Neural progenitor cell (in vitro differentiated cells): ENCODE measurements around the gene FBXO33. TPM values are rescaled to one million over a fixed set of nuclear protein-coding genes. Genes with fewer than 3 reads are reported as not detected.

ENCODE experiments used
- DNase-seq: peaks from one replicate; pipeline ENCODE4 v3.0.0-alpha.2; 2016; ENCODE audit warnings: low spot score
- H2AFZ ChIP-seq: fragments of 200-600 bp; sonication (generic); replicated peaks from 2 replicates; pipeline ENCODE4 v1.6.1; 2016; ENCODE audit warnings: antibody characterized with exemption
- H3F3A ChIP-seq: fragments of 200-600 bp; sonication (generic); 2 replicates; pipeline ENCODE4 v1.6.1; 2016; ENCODE audit warnings: antibody characterized with exemption, low read depth
- H3K27ac ChIP-seq: fragments of 200-600 bp; sonication (generic); 2 replicates; pipeline ENCODE4 v1.5.1; 2016; ENCODE audit warnings: mild to moderate bottlenecking
- H3K27me3 ChIP-seq: fragments of 200-600 bp; sonication (generic); 2 replicates; pipeline ENCODE4 v1.6.1; 2016; ENCODE audit warnings: mild to moderate bottlenecking, moderate library complexity
- H3K36me3 ChIP-seq: fragments of 200-600 bp; sonication (generic); 2 replicates; pipeline ENCODE4 v1.5.1; 2016
- H3K4me1 ChIP-seq: fragments of 200-600 bp; sonication (generic); 2 replicates; pipeline ENCODE4 v1.6.1; 2016; ENCODE audit warnings: mixed run types
- H3K4me2 ChIP-seq: fragments of 200-600 bp; sonication (generic); 2 replicates; pipeline ENCODE4 v1.6.1; 2016
- H3K4me3 ChIP-seq: fragments of 200-600 bp; sonication (generic); 2 replicates; pipeline ENCODE4 v1.5.1; 2016
- H3K79me2 ChIP-seq: fragments of 200-600 bp; sonication (generic); 2 replicates; pipeline ENCODE4 v1.6.1; 2016; ENCODE audit warnings: low read depth
- H3K9ac ChIP-seq: fragments of 200-600 bp; sonication (generic); 2 replicates; pipeline ENCODE4 v1.6.1; 2016
- H3K9me3 ChIP-seq: fragments of 200-600 bp; sonication (generic); 2 replicates; pipeline ENCODE4 v1.5.1; 2016; ENCODE audit warnings: low read depth
- H4K20me1 ChIP-seq: fragments of 200-600 bp; sonication (generic); 2 replicates; pipeline ENCODE4 v1.6.1; 2016; ENCODE audit warnings: low read depth
- H3K27ac Mint-ChIP-seq: 3 replicates; pipeline ENCODE4 v1.8.0; 2021; ENCODE audit warnings: mixed read lengths
- H3K27me3 Mint-ChIP-seq: 2 replicates; pipeline ENCODE4 v1.8.0; 2022; ENCODE audit warnings: low read depth, mild to moderate bottlenecking, inconsistent platforms, moderate library complexity, mixed read lengths; ENCODE audit not compliant: insufficient read depth
- H3K36me3 Mint-ChIP-seq: 3 replicates; pipeline ENCODE4 v1.8.0; 2021; ENCODE audit warnings: mixed read lengths
- H3K4me1 Mint-ChIP-seq: 3 replicates; pipeline ENCODE4 v1.8.0; 2021; ENCODE audit warnings: mixed read lengths
- H3K4me3 Mint-ChIP-seq: 3 replicates; pipeline ENCODE4 v1.8.0; 2021; ENCODE audit warnings: mild to moderate bottlenecking, moderate library complexity, mixed read lengths
- H3K9me3 Mint-ChIP-seq: 3 replicates; pipeline ENCODE4 v1.8.0; 2020; ENCODE audit warnings: mixed read lengths
- CTCF ChIP-seq: fragments of 200-600 bp; sonication (generic); IDR thresholded peaks from 2 replicates; pipeline ENCODE4 v1.5.1; 2017; ENCODE audit warnings: antibody characterized with exemption, mild to moderate bottlenecking
- EZH2 ChIP-seq: fragments of 200-600 bp; sonication (generic); IDR thresholded peaks from 2 replicates; pipeline ENCODE4 v1.6.1; 2017; ENCODE audit warnings: antibody characterized with exemption, mild to moderate bottlenecking, moderate library complexity
- EZH2phosphoT487 ChIP-seq: fragments of 200-600 bp; sonication (generic); IDR thresholded peaks from 2 replicates; pipeline ENCODE4 v1.6.1; 2017; ENCODE audit warnings: antibody characterized with exemption
- total RNA-seq: library from RNA; depleted of rRNA; stranded (reverse); fragments of >200 nt; gene quantifications from 2 replicates; pipeline ENCODE4 v1.2.3, GENCODE V29; 2015; ENCODE audit warnings: low replicate concordance

The FBXO33 gene
- total RNA-seq = 17.2 and 23.7 TPM in 2 replicates

- no peak for TF ChIP-seq CTCF
- no peak for TF ChIP-seq EZH2
- TF ChIP-seq EZH2phosphoT487 = no peak
- Histone ChIP-seq H2AFZ (peak within 1 kb of the TSS; percentile 100), H3K4me3 (peak within 1 kb of the TSS; percentile 98), H3F3A (peaks cover 31% of the 10 kb centered on the region), H3K4me1 (peaks cover 20% of the 10 kb centered on the region), H4K20me1 (peaks cover 33% of the 10 kb centered on the region), H3K9me3 (no peaks in the 10 kb centered on the region), H3K4me2 (peak within 1 kb of the TSS; percentile 99), H3K36me3 (no peaks in the 10 kb centered on the region), H3K79me2 (peaks cover 57% of the 10 kb centered on the region), H3K9ac (peak within 1 kb of the TSS; percentile 99), H3K27me3 (no peaks in the 10 kb centered on the region), H3K27ac (peak within 1 kb of the TSS; percentile 100)
- Mint-ChIP-seq H3K4me3 (peak within 1 kb of the TSS; percentile 99), H3K36me3 (no peaks in the 10 kb centered on the region), H3K27me3 (no peaks in the 10 kb centered on the region), H3K4me1 (peaks cover 24% of the 10 kb centered on the region), H3K27ac (peak within 1 kb of the TSS; percentile 100), H3K9me3 (no peaks in the 10 kb centered on the region)
- DNase-seq = peak; percentile 97
These were observed at the start of gene FBXO33 for GRCh38 chr14:39432179-39432618. Gene FBXO33, minus strand, starts transcription at chr14:39432433. Its CDS starts 271 bp downstream, at chr14:39432162.

GRCh38 chr14:39474416-39474911, 42.2 kb upstream of the FBXO33 start:
- no peaks in the 10 kb centered on the region for H3K4me1 Mint-ChIP-seq
- H3K9me3 Mint-ChIP-seq = peaks cover 6% of the 10 kb centered on the region
- no peaks in the 10 kb centered on the region for H3K27me3 Mint-ChIP-seq

GRCh38 chr14:39472078-39472477, 39.8 kb upstream of the FBXO33 start:
- no peaks in the 10 kb centered on the region for H3K36me3 ChIP-seq
- no peak for DNase-seq
- H3K4me1 ChIP-seq = no peaks in the 10 kb centered on the region
- H3K27ac ChIP-seq = no peak overlapping the region
- Mint-ChIP-seq H3K36me3 (no peaks in the 10 kb centered on the region), H3K9me3 (peaks cover 2% of the 10 kb centered on the region), H3K4me3 (no peak overlapping the region), H3K27ac (no peak overlapping the region), H3K27me3 (no peaks in the 10 kb centered on the region), H3K4me1 (no peaks in the 10 kb centered on the region)
- no peaks in the 10 kb centered on the region for H3K79me2 ChIP-seq
- H3K27me3 ChIP-seq = no peaks in the 10 kb centered on the region
- no peak overlapping the region for H3K4me2 ChIP-seq
- H2AFZ ChIP-seq = no peak overlapping the region
- TF ChIP-seq EZH2phosphoT487 (no peak), EZH2 (no peak), CTCF (no peak)
- H3K4me3 ChIP-seq = no peak overlapping the region
- no peaks in the 10 kb centered on the region for H4K20me1 ChIP-seq
- H3K9ac ChIP-seq = no peak overlapping the region
- no peaks in the 10 kb centered on the region for H3F3A ChIP-seq
- no peaks in the 10 kb centered on the region for H3K9me3 ChIP-seq

More at GRCh38 chr14:39474416-39474911, 42.2 kb upstream of the FBXO33 start:
- no peaks in the 10 kb centered on the region for H4K20me1 ChIP-seq
- no peaks in the 10 kb centered on the region for H3K9me3 ChIP-seq
- no peak overlapping the region for H3K4me3 Mint-ChIP-seq
- no peak overlapping the region for H3K27ac ChIP-seq
- no peak overlapping the region for H3K4me3 ChIP-seq
- no peak overlapping the region for H3K4me2 ChIP-seq
- no peaks in the 10 kb centered on the region for H3K4me1 ChIP-seq
- H3F3A ChIP-seq = no peaks in the 10 kb centered on the region
- no peak for DNase-seq
- no peaks in the 10 kb centered on the region for H3K79me2 ChIP-seq
- TF ChIP-seq EZH2phosphoT487 (no peak), EZH2 (no peak), CTCF (no peak)
- no peaks in the 10 kb centered on the region for H3K27me3 ChIP-seq
- H2AFZ ChIP-seq = no peak overlapping the region
- H3K36me3 ChIP-seq = no peaks in the 10 kb centered on the region
- no peak overlapping the region for H3K9ac ChIP-seq
- H3K27ac Mint-ChIP-seq = no peak overlapping the region
- H3K36me3 Mint-ChIP-seq = peaks cover 2% of the 10 kb centered on the region
